H1 (cell line): ENCODE measurements around the gene BGLAP. TPM values are rescaled to one million over a fixed set of nuclear protein-coding genes. Genes with fewer than 3 reads are reported as not detected.

Experiments
- BRCA1 ChIP-seq: IDR thresholded peaks from 2 replicates; pipeline ENCODE4 v1.6.1; 2012; ENCODE audit warnings: low read depth, low read length, improper control_type of control experiment
- EGR1 ChIP-seq: IDR thresholded peaks from 2 replicates; pipeline ENCODE4 v1.6.1; 2011; ENCODE audit warnings: low read depth, low read length, borderline replicate concordance
- EP300 ChIP-seq, 2 experiments: IDR thresholded peaks; 1 replicate in 1 of 2; 2 replicates in 1 of 2; pipeline ENCODE4 v1.6.1; 2011 to 2012; ENCODE audit warnings: low read depth in 2 of 2, low read length in 2 of 2, mild to moderate bottlenecking in 2 of 2, borderline replicate concordance in 1 of 2, inconsistent platforms in 1 of 2, moderate library complexity in 1 of 2
- FOSL1 ChIP-seq: IDR thresholded peaks from 2 replicates; pipeline ENCODE4 v1.6.1; 2011; ENCODE audit warnings: mild to moderate bottlenecking, low read depth, low read length, moderate library complexity; ENCODE audit not compliant: insufficient read depth
- HDAC2 ChIP-seq, 2 experiments: fragments of 300-600 bp in 1 of 2; sonication (generic) in 1 of 2; IDR thresholded peaks; 2 replicates each; pipeline ENCODE4 v1.6.1; 2011 to 2012; ENCODE audit warnings: low read depth in 2 of 2, low read length in 2 of 2, mild to moderate bottlenecking in 2 of 2, moderate library complexity in 2 of 2, borderline replicate concordance in 1 of 2, inconsistent platforms in 1 of 2
- KDM1A ChIP-seq: fragments of 200-600, 300-600 bp; sonication (generic); IDR thresholded peaks from 2 replicates; pipeline ENCODE4 v1.7.1; 2016; ENCODE audit warnings: mild to moderate bottlenecking, low read length, borderline replicate concordance
- KDM5A ChIP-seq: fragments of 200-600 bp; IDR thresholded peaks from 2 replicates; pipeline ENCODE4 v1.7.1; 2012; ENCODE audit warnings: mild to moderate bottlenecking, low read length, inconsistent platforms, mixed read lengths
- NRF1 ChIP-seq: IDR thresholded peaks from 2 replicates; pipeline ENCODE4 v1.6.1; 2011; ENCODE audit warnings: mild to moderate bottlenecking, low read depth, low read length, improper control_type of control experiment
- PHF8 ChIP-seq: fragments of 200-600 bp; sonication (generic); conservative IDR thresholded peaks from 2 replicates; pipeline ENCODE4 v1.7.1; 2012; ENCODE audit warnings: low read depth, mild to moderate bottlenecking, inconsistent platforms, low read length, moderate library complexity
- POU5F1 ChIP-seq: IDR thresholded peaks from 2 replicates; pipeline ENCODE4 v1.6.1; 2011; ENCODE audit warnings: low read depth, mild to moderate bottlenecking, low read length, moderate library complexity
- RNF2 ChIP-seq: fragments of 200-900, 300-1000 bp; sonication (generic); IDR thresholded peaks from 2 replicates; pipeline ENCODE4 v1.7.1; 2016; ENCODE audit warnings: borderline replicate concordance, low read depth, mild to moderate bottlenecking, antibody characterized with exemption, low read length; ENCODE audit not compliant: poor library complexity, severe bottlenecking; ENCODE audit errors: missing control alignments
- RXRA ChIP-seq: IDR thresholded peaks from 2 replicates; pipeline ENCODE4 v1.6.1; 2011; ENCODE audit warnings: low read depth, mild to moderate bottlenecking, low read length, moderate library complexity; ENCODE audit not compliant: insufficient read depth
- SIN3A ChIP-seq, 2 experiments: IDR thresholded peaks in 1 of 2; conservative IDR thresholded peaks in 1 of 2; 2 replicates each; pipeline ENCODE4 v1.6.1; 2011 to 2012; ENCODE audit warnings: low read length in 2 of 2, improper control_type of control experiment in 1 of 2, low read depth in 1 of 2, mild to moderate bottlenecking in 1 of 2
- SP1 ChIP-seq: IDR thresholded peaks from 2 replicates; pipeline ENCODE4 v1.6.1; 2011; ENCODE audit warnings: low read depth, low read length
- SP4 ChIP-seq: IDR thresholded peaks from 2 replicates; pipeline ENCODE4 v1.6.1; 2012; ENCODE audit warnings: low read length, inconsistent platforms
- TAF7 ChIP-seq: optimal IDR thresholded peaks from 2 replicates; pipeline ENCODE3; 2011; ENCODE audit warnings: low read depth, mild to moderate bottlenecking, inconsistent platforms, low read length, moderate library complexity, borderline replicate concordance
- TCF12 ChIP-seq: IDR thresholded peaks from 2 replicates; pipeline ENCODE4 v1.6.1; 2011; ENCODE audit warnings: low read depth, mild to moderate bottlenecking, low read length
- TEAD4 ChIP-seq: IDR thresholded peaks from 2 replicates; pipeline ENCODE4 v1.6.1; 2012; ENCODE audit warnings: low read depth, low read length, inconsistent platforms, mixed read lengths
- polyA plus RNA-seq, 7 experiments: library from polyadenylated mRNA; depleted of rRNA in 3 of 7; stranded (reverse) in 5 of 7; unstranded in 2 of 7; fragments of >200 nt in 5 of 7; fragments of 200-250 nt in 2 of 7; gene quantifications; 1 replicate in 5 of 7; 2 replicates in 1 of 7; 4 replicates in 1 of 7; pipeline versions ENCODE4 v1.2.1 to v1.2.3, GENCODE V29; 2011 to 2013; ENCODE audit warnings: missing spikeins in 2 of 7, mixed read lengths in 2 of 7
- total RNA-seq: library from RNA; stranded (reverse); fragmentation: NEBNext Ultra II Directional; extraction: Animal tissue kit (Norgen Biotek cat#: 25700); gene quantifications from 2 replicates; pipeline ENCODE4 v1.2.1, GENCODE V29; 2021
- TF ChIP-seq, protein P1 (sequence below): IDR thresholded peaks from 2 replicates; pipeline ENCODE4 v1.6.1; 2012; ENCODE audit warnings: inconsistent platforms
- TF ChIP-seq, protein P2 (sequence below): IDR thresholded peaks from 2 replicates; pipeline ENCODE4 v1.6.1; 2012; ENCODE audit warnings: inconsistent platforms
- TF ChIP-seq, protein P3 (sequence below): IDR thresholded peaks from 2 replicates; pipeline ENCODE4 v1.6.1; 2011; ENCODE audit warnings: low read depth, mild to moderate bottlenecking, low read length; ENCODE audit not compliant: insufficient read depth

The BGLAP gene
- total and polyA plus RNA-seq, 2 of the 8 experiments (the other 6 are each of a cell fraction or from before 2014, with no cell fraction given) = 1.2 to 1.5 TPM

DNA sequence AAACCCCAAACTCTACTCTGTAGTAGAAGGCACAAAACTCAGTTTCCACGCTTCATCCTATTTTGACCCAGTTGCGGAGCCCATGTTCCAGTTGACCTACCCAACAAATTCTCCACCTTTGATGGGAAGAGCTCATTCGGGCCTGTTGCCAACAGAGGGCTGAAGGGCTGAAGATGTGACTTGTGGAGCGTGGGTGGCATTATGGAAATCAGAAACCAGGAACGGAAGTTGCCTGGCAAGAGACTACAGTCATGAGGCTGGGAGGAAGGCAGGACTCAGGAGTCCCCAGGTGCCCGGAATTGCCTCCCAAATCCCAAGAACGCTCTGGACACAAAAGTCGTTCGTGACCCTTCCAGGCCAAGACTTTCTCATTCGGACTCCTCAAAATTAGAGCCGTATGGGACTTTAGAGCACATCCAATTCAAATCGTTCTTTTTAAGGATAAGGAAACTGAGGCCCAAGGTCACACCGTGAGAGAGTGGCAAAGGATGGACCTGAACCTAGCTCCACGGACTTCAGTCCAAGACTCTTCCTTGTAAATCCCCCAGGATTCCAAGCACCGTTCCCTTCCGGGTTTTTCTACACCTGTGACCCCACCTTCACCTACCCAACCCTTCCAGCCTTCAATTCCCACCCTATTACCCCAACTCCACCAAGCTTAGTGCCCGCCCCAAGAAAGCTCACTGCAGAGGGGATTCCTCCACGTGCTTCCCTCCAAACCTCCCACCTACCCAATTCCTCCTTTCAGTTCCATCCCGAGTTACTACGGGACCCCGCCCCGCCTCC is 39.9 kb downstream of the BGLAP start (continued):
- no peak for TF ChIP-seq BRCA1
- no peak for TF ChIP-seq RXRA
- TF ChIP-seq HDAC2 (IDR thresholded peaks at IDR 0.05; ENCODE audit: borderline replicate concordance in 1 of 2, low read depth in 2 of 2, low read length in 2 of 2) = peak in 1 of 2 experiments; percentile 45; a peak in 1 of 4 replicates
- TF ChIP-seq FOSL1 = no peak
- 0 out of 2 replicates have a peak, but pooled peaks have one; percentile 5 for TF ChIP-seq EGR1
- no peak for TF ChIP-seq POU5F1
- TF ChIP-seq TAF7 = no peak
- no peak for TF ChIP-seq TCF12
- TF ChIP-seq, protein P1, sequence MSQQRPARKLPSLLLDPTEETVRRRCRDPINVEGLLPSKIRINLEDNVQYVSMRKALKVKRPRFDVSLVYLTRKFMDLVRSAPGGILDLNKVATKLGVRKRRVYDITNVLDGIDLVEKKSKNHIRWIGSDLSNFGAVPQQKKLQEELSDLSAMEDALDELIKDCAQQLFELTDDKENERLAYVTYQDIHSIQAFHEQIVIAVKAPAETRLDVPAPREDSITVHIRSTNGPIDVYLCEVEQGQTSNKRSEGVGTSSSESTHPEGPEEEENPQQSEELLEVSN = peak; percentile 40; the same call in 1 of the 2 replicates
- TF ChIP-seq, protein P2, sequence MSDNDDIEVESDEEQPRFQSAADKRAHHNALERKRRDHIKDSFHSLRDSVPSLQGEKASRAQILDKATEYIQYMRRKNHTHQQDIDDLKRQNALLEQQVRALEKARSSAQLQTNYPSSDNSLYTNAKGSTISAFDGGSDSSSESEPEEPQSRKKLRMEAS = peak; percentile 74
- no peak for TF ChIP-seq KDM1A
- TF ChIP-seq RNF2 = no peak
- TF ChIP-seq EP300 (IDR thresholded peaks at IDR 0.05; ENCODE audit: borderline replicate concordance in 1 of 2, low read depth in 2 of 2, low read length in 2 of 2) = no peak
- no peak for TF ChIP-seq TEAD4
- no peak for TF ChIP-seq NRF1
- TF ChIP-seq SIN3A (conservative IDR thresholded peaks at IDR 0.05 in 1 of 2, IDR thresholded peaks at IDR 0.05 in 1 of 2; ENCODE audit: low read depth in 1 of 2, low read length in 2 of 2) = peak in 1 of 2 experiments; percentile 8; a peak in 2 of 4 replicates
- no peak for TF ChIP-seq PHF8
- TF ChIP-seq KDM5A = no peak
- TF ChIP-seq SP4 = no peak
- TF ChIP-seq, protein P3, sequence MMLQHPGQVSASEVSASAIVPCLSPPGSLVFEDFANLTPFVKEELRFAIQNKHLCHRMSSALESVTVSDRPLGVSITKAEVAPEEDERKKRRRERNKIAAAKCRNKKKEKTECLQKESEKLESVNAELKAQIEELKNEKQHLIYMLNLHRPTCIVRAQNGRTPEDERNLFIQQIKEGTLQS = no peak
- TF ChIP-seq SP1 = peak; percentile 97
